OCI-LY3 (cell line): ENCODE results near the gene DOCK2.

Source experiments
- H2AFZ ChIP-seq: fragments of 200-600, 300-600 bp; shearing (Covaris generic); 2 replicates; pipeline ENCODE4 v1.6.0; 2014; ENCODE audit warnings: antibody characterized with exemption, low read depth, low read length
- H3K27ac ChIP-seq: fragments of 200-600, 300-600 bp; sonication (generic); 2 replicates; pipeline ENCODE4 v1.5.1; 2014; ENCODE audit warnings: mild to moderate bottlenecking, low read length, moderate library complexity, mixed read lengths
- H3K27me3 ChIP-seq: fragments of 200-600, 300-600 bp; sonication (generic); 2 replicates; pipeline ENCODE4 v1.6.1; 2014; ENCODE audit warnings: low read depth, low read length, mixed read lengths
- H3K36me3 ChIP-seq: fragments of 200-600, 300-600 bp; sonication (generic); replicated peaks from 2 replicates; pipeline ENCODE3; 2014; ENCODE audit warnings: low read depth, low read length, mixed read lengths
- H3K4me1 ChIP-seq: fragments of 300-600, 200-600 bp; sonication (generic); 2 replicates; pipeline ENCODE4 v1.6.1; 2014; ENCODE audit warnings: low read length, mixed read lengths
- H3K4me2 ChIP-seq: fragments of 200-600, 300-600 bp; sonication (generic); 2 replicates; pipeline ENCODE4 v1.6.1; 2014; ENCODE audit warnings: low read length, mixed read lengths
- H3K4me3 ChIP-seq: fragments of 300-600, 200-600 bp; sonication (generic); 2 replicates; pipeline ENCODE4 v1.5.1; 2014; ENCODE audit warnings: antibody characterized with exemption, mild to moderate bottlenecking, low read length, moderate library complexity
- H3K79me2 ChIP-seq: fragments of 300-600, 200-600 bp; shearing (Covaris generic); 2 replicates; pipeline ENCODE4 v1.6.1; 2014; ENCODE audit warnings: mild to moderate bottlenecking, low read length, mixed read lengths
- H3K9ac ChIP-seq: fragments of 300-600, 200-600 bp; shearing (Covaris generic); 2 replicates; pipeline ENCODE4 v1.6.0; 2014; ENCODE audit warnings: mild to moderate bottlenecking, low read length, moderate library complexity
- H3K9me3 ChIP-seq: fragments of 200-600, 300-600 bp; shearing (Covaris generic); 2 replicates; pipeline ENCODE4 v1.6.1; 2014; ENCODE audit warnings: low read length, mixed read lengths; ENCODE audit not compliant: insufficient read depth
- H4K20me1 ChIP-seq: fragments of 200-600, 300-600 bp; sonication (generic); 2 replicates; pipeline ENCODE4 v1.6.1; 2016; ENCODE audit warnings: low read length, mixed read lengths; ENCODE audit not compliant: insufficient read depth
- CTCF ChIP-seq: fragments of 200-600, 300-600 bp; sonication (generic); IDR thresholded peaks from 2 replicates; pipeline ENCODE4 v1.5.1; 2014; ENCODE audit warnings: antibody characterized with exemption, low read length, low read depth
- EZH2phosphoT487 ChIP-seq: fragments of 200-600 bp; shearing (Covaris generic); IDR thresholded peaks from 2 replicates; pipeline ENCODE4 v1.6.1; 2018; ENCODE audit warnings: antibody characterized with exemption, mixed run types, low read depth

DOCK2 gene

DNA sequence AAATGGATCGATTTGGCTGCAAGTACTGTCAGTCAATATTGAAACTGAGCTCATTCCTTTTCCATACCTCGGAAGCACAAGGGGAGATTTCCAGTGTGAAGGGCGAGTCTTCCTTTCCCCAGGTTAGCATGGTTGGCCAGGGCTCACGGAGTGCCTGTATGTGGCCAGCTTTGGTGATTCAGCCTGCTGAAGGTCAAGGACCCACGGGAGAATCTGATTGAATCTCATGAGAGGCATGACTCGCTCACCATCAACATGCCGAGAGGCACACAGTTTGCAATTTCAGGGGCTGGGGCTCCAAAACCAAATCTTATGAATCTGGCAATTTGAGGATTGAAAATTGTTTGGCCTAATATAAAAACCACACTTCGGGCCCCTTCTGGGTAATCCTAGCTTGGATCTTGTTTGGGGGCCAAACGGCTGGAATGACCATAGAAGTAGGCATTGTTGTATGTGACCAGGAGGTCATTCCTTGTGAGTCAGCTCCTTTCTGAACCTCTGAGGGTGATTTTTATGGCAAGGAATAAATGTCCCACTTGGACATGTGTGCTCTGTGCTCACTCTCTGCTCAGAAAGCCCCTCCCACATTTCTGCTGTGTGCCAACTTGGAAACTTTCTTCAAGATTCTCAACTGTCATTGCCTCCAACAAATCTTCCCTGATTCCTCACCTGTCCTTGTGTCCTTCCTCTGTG is 69.8 kb downstream of the DOCK2 start:
- H3K27me3 ChIP-seq, result no peaks in the 10 kb centered on the region
- no peak overlapping the region for H3K4me2 ChIP-seq
- H3K9me3 ChIP-seq, result no peaks in the 10 kb centered on the region
- peaks cover 76% of the 10 kb centered on the region for H3K36me3 ChIP-seq
- peaks cover 24% of the 10 kb centered on the region for H3K4me1 ChIP-seq
- no peak overlapping the region for H3K4me3 ChIP-seq
- H3K79me2 ChIP-seq, result peaks cover 3% of the 10 kb centered on the region; the same call in 1 of the 2 replicates
- H3K9ac ChIP-seq, result no peak overlapping the region
- TF ChIP-seq CTCF, result no peak
- TF ChIP-seq EZH2phosphoT487, result no peak
- H3K27ac ChIP-seq, result no peak overlapping the region
- H2AFZ ChIP-seq, result no peak overlapping the region
- peaks cover 12% of the 10 kb centered on the region for H4K20me1 ChIP-seq

- H3K4me1 ChIP-seq, result peaks cover 16% of the 10 kb centered on the region
- H4K20me1 ChIP-seq, result peaks cover 7% of the 10 kb centered on the region
- no peak overlapping the region for H2AFZ ChIP-seq
- H3K36me3 ChIP-seq, result peaks cover 77% of the 10 kb centered on the region
- H3K79me2 ChIP-seq, result peaks cover 3% of the 10 kb centered on the region; the same call in 1 of the 2 replicates
- no peak overlapping the region for H3K9ac ChIP-seq
- no peak overlapping the region for H3K4me2 ChIP-seq
- no peak overlapping the region for H3K27ac ChIP-seq
- TF ChIP-seq CTCF (no peak), EZH2phosphoT487 (no peak)
- H3K27me3 ChIP-seq, result no peaks in the 10 kb centered on the region
- no peaks in the 10 kb centered on the region for H3K9me3 ChIP-seq
- H3K4me3 ChIP-seq, result no peak overlapping the region
These were observed 70.6 kb downstream of the DOCK2 start for GRCh38 chr5:169707686-169708085.

- TF ChIP-seq EZH2phosphoT487, result no peak
- no peak for TF ChIP-seq CTCF
- Histone ChIP-seq H3K27me3 (no peaks in the 10 kb centered on the region), H3K27ac (no peak overlapping the region)
These were observed 73.6 kb downstream of the DOCK2 start for GRCh38 chr5:169710675-169711074.

GRCh38 chr5:169711551-169712225 is 74.6 kb downstream of the DOCK2 start:
- no peaks in the 10 kb centered on the region for H3K79me2 ChIP-seq
- H3K9me3 ChIP-seq, result no peaks in the 10 kb centered on the region
- no peak overlapping the region for H3K9ac ChIP-seq

More at GRCh38 chr5:169710675-169711074, 73.6 kb downstream of the DOCK2 start:
- peaks cover 6% of the 10 kb centered on the region for H4K20me1 ChIP-seq
- H3K4me3 ChIP-seq, result no peak overlapping the region
- no peak overlapping the region for H3K4me2 ChIP-seq
- no peaks in the 10 kb centered on the region for H3K79me2 ChIP-seq
- H3K9ac ChIP-seq, result no peak overlapping the region
- no peaks in the 10 kb centered on the region for H3K9me3 ChIP-seq
- no peaks in the 10 kb centered on the region for H3K4me1 ChIP-seq
- H2AFZ ChIP-seq, result no peak overlapping the region
- H3K36me3 ChIP-seq, result peaks cover 78% of the 10 kb centered on the region

More at GRCh38 chr5:169711551-169712225, 74.6 kb downstream of the DOCK2 start:
- H3K27me3 ChIP-seq, result no peaks in the 10 kb centered on the region
- H4K20me1 ChIP-seq, result peaks cover 6% of the 10 kb centered on the region
- H3K4me3 ChIP-seq, result no peak overlapping the region
- H2AFZ ChIP-seq, result no peak overlapping the region
- TF ChIP-seq CTCF, result no peak
- TF ChIP-seq EZH2phosphoT487, result no peak
- peaks cover 80% of the 10 kb centered on the region for H3K36me3 ChIP-seq
- H3K4me2 ChIP-seq, result no peak overlapping the region
- no peaks in the 10 kb centered on the region for H3K4me1 ChIP-seq
- no peak overlapping the region for H3K27ac ChIP-seq
